ENCODE measurements around the gene KHDRBS1. TPM values are rescaled to one million over a fixed set of nuclear protein-coding genes. Genes with fewer than 3 reads are reported as not detected.

Gene KHDRBS1
- total and polyA plus RNA-seq, 2 of the 13 experiments (the other 11 are each of a cell fraction or from before 2014, with no cell fraction given): 25.1 to 39.0 TPM

DNA sequence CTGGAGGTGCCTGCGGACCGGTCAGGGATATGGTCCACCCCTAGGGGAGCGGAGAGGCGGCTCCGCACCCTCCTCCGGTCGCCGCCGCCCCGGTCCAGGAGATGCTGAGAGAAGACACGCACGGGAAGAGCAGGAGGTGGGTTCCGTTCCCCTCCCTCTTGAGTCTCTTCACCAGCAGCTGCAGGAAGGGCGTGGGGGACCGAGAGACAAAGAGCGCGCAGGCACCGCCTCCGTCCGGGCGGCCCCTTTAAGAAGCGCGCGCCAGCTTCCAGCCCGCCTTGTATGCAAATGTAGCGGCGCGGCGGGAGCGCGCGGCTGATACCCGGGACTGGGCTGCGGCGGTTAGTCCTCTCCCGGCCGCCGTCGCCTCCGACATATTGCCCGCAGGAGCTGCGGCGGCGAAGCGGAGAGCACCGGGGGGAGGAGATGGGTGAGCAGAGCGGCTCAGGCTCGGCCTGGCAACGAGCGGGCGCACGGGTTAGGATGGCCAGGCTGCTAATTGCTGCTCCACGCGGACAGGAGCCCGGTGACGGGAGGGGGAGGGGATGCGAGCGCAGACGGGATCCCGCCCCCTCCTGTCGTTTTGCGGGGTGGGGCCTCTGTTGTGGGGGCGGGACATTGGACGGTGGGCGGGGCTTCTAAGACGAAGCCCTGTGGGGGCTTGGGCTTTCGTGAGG, 59.1 kb downstream of the KHDRBS1 start, which contains the start of gene TMEM39B (continued):
- TF ChIP-seq, protein P1, sequence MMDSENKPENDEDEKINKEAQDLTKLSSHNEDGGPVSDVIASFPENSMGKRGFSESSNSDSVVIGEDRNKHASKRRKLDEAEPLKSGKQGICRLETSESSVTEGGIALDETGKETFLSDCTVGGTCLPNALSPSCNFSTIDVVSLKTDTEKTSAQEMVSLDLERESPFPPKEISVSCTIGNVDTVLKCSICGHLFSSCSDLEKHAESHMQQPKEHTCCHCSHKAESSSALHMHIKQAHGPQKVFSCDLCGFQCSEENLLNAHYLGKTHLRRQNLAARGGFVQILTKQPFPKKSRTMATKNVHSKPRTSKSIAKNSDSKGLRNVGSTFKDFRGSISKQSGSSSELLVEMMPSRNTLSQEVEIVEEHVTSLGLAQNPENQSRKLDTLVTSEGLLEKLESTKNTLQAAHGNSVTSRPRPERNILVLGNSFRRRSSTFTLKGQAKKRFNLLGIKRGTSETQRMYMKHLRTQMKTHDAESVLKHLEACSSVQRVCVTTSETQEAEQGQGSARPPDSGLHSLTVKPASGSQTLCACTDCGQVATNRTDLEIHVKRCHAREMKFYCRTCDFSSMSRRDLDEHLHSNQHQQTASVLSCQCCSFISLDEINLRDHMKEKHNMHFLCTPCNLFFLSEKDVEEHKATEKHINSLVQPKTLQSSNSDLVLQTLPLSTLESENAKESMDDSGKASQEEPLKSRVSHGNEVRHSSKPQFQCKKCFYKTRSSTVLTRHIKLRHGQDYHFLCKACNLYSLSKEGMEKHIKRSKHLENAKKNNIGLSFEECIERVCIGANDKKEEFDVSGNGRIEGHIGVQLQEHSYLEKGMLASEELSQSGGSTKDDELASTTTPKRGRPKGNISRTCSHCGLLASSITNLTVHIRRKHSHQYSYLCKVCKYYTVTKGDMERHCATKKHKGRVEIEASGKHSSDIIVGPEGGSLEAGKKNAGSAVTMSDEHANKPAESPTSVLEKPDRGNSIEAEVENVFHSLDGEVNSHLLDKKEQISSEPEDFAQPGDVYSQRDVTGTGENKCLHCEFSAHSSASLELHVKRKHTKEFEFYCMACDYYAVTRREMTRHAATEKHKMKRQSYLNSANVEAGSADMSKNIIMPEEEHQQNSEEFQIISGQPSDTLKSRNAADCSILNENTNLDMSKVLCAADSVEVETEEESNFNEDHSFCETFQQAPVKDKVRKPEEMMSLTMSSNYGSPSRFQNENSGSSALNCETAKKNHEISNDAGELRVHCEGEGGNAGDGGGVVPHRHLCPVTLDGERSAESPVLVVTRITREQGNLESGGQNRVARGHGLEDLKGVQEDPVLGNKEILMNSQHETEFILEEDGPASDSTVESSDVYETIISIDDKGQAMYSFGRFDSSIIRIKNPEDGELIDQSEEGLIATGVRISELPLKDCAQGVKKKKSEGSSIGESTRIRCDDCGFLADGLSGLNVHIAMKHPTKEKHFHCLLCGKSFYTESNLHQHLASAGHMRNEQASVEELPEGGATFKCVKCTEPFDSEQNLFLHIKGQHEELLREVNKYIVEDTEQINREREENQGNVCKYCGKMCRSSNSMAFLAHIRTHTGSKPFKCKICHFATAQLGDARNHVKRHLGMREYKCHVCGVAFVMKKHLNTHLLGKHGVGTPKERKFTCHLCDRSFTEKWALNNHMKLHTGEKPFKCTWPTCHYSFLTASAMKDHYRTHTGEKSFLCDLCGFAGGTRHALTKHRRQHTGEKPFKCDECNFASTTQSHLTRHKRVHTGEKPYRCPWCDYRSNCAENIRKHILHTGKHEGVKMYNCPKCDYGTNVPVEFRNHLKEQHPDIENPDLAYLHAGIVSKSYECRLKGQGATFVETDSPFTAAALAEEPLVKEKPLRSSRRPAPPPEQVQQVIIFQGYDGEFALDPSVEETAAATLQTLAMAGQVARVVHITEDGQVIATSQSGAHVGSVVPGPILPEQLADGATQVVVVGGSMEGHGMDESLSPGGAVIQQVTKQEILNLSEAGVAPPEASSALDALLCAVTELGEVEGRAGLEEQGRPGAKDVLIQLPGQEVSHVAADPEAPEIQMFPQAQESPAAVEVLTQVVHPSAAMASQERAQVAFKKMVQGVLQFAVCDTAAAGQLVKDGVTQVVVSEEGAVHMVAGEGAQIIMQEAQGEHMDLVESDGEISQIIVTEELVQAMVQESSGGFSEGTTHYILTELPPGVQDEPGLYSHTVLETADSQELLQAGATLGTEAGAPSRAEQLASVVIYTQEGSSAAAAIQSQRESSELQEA (CRISPR knock-in tag; IDR thresholded peaks at IDR 0.05; ENCODE audit: not compliant biosample characterization): peak; percentile 87
- TF ChIP-seq TEAD2 (CRISPR knock-in tag; IDR thresholded peaks at IDR 0.05): no peak
- 0 out of 2 replicates have a peak, but pooled peaks have one; percentile 30 for TF ChIP-seq RAD21 (CRISPR knock-in tag; IDR thresholded peaks at IDR 0.05)
- no peak for TF ChIP-seq ZNF337 (CRISPR knock-in tag; IDR thresholded peaks at IDR 0.05; ENCODE audit: borderline replicate concordance, low read depth)
- TF ChIP-seq, protein P2, sequence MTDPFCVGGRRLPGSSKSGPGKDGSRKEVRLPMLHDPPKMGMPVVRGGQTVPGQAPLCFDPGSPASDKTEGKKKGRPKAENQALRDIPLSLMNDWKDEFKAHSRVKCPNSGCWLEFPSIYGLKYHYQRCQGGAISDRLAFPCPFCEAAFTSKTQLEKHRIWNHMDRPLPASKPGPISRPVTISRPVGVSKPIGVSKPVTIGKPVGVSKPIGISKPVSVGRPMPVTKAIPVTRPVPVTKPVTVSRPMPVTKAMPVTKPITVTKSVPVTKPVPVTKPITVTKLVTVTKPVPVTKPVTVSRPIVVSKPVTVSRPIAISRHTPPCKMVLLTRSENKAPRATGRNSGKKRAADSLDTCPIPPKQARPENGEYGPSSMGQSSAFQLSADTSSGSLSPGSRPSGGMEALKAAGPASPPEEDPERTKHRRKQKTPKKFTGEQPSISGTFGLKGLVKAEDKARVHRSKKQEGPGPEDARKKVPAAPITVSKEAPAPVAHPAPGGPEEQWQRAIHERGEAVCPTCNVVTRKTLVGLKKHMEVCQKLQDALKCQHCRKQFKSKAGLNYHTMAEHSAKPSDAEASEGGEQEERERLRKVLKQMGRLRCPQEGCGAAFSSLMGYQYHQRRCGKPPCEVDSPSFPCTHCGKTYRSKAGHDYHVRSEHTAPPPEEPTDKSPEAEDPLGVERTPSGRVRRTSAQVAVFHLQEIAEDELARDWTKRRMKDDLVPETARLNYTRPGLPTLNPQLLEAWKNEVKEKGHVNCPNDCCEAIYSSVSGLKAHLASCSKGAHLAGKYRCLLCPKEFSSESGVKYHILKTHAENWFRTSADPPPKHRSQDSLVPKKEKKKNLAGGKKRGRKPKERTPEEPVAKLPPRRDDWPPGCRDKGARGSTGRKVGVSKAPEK (CRISPR knock-in tag; IDR thresholded peaks at IDR 0.05; ENCODE audit: borderline replicate concordance): no peak
- peak; percentile 27 for TF ChIP-seq AGO1 (IDR thresholded peaks at IDR 0.05; ENCODE audit: low read depth, low read length, poor library complexity, severe bottlenecking)
- TF ChIP-seq, protein P3, sequence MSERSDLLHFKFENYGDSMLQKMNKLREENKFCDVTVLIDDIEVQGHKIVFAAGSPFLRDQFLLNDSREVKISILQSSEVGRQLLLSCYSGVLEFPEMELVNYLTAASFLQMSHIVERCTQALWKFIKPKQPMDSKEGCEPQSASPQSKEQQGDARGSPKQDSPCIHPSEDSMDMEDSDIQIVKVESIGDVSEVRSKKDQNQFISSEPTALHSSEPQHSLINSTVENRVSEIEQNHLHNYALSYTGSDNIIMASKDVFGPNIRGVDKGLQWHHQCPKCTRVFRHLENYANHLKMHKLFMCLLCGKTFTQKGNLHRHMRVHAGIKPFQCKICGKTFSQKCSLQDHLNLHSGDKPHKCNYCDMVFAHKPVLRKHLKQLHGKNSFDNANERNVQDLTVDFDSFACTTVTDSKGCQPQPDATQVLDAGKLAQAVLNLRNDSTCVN (CRISPR knock-in tag; IDR thresholded peaks at IDR 0.05; ENCODE audit: borderline replicate concordance): 0 out of 2 replicates have a peak, but pooled peaks have one; percentile 25
- no peak for TF ChIP-seq ZNF775 (CRISPR knock-in tag; IDR thresholded peaks at IDR 0.05; ENCODE audit: borderline replicate concordance)
- TF ChIP-seq KLF16 (CRISPR knock-in tag; IDR thresholded peaks at IDR 0.05): peak; percentile 39 to 64; a peak in 2 of 4 replicates
- TF ChIP-seq ZNF382 (CRISPR knock-in tag; IDR thresholded peaks at IDR 0.05; ENCODE audit: borderline replicate concordance): no peak
- TF ChIP-seq TOPORS (CRISPR knock-in tag; IDR thresholded peaks at IDR 0.05): no peak
- peak; percentile 95 for TF ChIP-seq RBFOX2 (IDR thresholded peaks at IDR 0.05; ENCODE audit: low read depth, low read length)
- TF ChIP-seq FOXK1 (CRISPR knock-in tag; IDR thresholded peaks at IDR 0.05; ENCODE audit: borderline replicate concordance, low read depth): peak; percentile 32; the same call in 1 of the 2 replicates
- no peak for TF ChIP-seq KAT2B (IDR thresholded peaks at IDR 0.05; ENCODE audit: borderline replicate concordance, low read depth, low read length)
- no peak for TF ChIP-seq ZNF496 (CRISPR knock-in tag; IDR thresholded peaks at IDR 0.05; ENCODE audit: insufficient replicate concordance)
